HG03354 (cell line): ENCODE measurements around the gene CCL22.
"Not testable (repeated sequence)": the region's sequence is repeated elsewhere in the genome, so short reads cannot be mapped to it uniquely, and the experiment has no call there.

Experiments
- ATAC-seq: cut with Tn5 transposase; IDR thresholded peaks from one replicate; pipeline ENCODE4 v1.9.1; 2021; ENCODE audit warnings: mild to moderate bottlenecking; ENCODE audit not compliant: unreplicated experiment, poor library complexity, severe bottlenecking

The CCL22 gene

DNA sequence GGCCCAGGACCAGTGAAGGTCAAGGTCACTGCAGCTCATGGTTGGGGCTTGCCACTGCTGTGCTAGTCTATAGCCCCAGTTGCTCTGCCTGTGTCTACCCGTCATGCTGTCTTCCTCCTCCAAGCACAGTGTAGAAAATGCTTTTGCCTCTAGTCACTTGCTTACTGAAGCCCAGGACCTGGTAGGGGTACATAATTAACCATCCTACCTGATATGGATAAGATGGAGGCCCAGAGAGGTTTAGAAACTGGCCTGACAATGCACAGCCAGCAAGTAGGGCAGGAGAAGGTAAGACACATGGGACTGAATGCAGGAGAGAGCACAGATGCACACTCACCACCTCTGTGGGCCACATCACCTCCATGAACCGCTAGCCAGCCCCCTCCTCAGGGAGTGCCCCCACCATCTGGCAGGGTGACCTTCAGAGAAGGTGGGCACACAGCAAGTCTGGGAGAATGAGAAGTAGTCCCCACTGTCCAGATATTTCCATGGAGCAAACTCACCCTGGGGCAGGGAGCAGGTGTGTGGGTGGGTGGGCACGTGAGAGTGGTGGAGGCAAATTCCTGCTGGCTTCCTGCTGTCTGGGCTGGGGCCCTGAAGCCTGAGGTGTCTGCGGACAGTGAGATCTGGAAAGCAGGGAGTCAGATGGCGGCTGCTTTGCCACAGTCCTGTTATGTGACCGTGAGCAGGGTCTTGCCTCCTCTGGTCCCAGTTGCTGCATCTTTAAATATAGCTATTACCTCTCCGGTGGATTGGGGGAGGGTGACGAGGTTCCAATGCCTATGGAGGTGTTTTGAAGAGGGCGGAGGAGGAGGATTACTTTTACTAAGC is 14.7 kb downstream of the CCL22 start:
- ATAC-seq, result no peak

DNA sequence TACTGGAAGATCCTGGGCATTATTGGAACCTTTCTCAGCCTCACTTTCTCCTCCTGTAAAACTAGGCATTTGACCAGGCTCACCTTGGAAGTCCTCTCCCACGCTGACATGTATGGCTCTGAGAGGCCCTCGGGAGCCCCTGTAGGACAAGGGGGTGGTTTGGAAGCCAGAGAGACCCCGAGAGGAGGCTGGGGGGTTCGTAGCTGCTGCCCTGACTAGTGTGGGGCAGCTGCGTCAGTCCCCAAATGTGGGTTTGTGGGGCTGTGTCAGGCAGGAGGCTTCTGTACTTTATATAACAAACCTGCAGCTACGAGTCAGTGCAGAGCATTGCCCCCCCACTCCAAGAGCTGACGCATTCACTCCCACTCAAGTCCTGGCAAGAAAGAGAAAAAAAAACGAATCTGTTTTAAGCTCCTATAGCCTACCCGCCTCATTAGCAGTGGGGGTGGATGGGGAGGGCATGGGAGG is 15.5 kb downstream of the CCL22 start:
- ATAC-seq, result no peak

DNA sequence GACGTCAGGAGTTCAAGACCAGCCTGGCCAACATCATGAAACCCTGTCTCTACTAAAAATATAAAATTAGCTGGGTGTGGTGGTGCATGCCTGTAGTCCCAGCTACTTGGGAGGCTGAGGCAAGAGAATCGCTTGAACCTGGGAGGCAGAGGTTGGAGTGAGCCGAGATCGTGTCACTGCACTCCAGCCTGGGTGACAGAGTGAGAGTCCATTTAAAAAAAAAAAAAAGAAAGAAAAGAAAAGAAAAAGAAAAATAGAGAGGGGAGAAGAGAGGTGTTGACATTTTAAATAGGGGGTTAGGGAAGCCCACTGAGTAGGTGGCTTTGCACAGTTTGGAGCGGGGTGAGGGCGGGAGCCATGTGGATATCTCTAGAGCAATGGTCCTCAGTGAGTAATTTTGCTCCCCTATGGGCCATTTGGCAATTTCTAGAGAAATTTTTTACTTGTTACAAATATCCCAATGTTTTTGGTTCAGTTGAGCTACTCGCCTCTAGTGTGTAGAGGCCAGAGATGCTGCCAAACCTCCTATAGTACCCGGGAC is 16.4 kb downstream of the CCL22 start:
- not testable (repeated sequence) for ATAC-seq

DNA sequence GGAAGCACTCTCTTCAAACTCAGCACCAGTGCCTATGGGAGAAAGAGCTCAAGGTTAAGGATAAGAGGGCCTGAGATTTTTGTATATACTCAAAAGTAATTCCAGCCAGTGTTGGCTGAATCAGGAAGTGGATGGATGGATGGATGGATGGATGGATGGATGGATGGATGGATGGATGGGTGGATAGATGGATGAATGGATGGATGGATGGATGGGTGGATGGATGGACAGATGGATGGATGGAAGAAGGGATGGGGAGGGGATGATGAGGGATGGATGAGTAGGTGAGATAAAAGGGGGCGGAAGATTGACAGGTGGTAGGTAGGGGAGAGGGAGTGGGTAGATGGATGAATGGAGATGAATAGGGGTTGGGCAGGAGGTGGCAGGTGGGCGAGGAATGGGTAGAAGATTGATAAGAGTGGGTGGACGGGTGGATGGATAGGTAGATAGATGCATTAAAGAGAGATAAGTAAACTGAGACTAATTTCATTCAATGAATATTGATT is 17.8 kb downstream of the CCL22 start:
- ATAC-seq, result no peak

DNA sequence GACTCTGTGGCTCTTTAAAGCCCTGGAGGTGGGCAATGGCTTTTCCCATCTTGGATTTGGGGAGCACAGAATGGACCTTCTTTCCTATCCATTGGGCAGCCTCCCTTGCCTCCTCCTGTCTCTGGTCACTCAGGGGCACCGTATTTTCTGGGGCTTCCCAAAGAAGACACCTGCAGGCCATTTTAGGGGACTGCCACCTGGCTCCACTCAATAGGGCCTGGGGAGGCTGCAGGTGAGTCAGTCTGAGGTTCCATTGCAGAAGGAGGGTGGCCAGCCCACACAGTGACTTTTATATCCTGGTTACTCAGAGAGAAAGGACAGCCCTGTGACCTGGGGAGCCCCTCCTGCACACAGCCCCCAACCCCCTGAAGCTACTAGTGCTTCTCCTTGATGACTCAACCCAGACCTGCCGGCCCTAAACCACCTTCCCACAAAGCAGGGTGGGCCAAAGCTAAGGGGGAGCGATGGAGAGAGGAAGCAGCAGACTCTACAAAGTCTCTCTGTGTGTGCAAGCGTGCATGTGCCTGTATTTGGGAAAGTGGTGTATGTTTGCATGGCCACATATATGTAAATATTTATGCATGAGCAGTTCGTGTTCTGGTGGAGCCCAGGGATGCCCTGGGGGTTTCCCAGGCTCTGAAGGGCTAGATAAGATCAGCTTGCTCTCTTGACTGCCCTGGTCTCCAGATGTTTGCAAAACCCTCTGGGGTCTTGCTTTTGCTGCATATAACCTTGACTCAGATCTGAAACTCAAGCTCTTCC is 18.7 kb downstream of the CCL22 start:
- peak; percentile 80 for ATAC-seq

DNA sequence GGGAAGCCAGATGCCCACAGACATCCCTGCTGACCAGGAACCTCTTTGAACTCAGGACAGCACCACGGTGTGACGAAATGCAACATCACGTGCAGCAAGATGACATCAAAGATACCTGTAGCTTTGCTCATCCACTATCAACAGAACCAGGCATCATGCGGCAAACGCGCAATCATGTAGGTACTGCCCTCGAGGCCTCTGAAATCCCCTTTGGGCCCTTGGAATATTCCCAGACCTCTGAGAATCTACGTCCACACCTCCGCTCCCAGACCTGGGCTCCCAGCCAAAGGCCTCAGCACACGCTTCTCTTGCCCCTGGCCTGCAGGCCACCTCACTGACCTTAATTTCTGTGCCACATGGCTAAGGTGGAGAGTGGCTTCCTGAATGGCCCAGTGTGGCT is 21.0 kb downstream of the CCL22 start:
- no peak for ATAC-seq

DNA sequence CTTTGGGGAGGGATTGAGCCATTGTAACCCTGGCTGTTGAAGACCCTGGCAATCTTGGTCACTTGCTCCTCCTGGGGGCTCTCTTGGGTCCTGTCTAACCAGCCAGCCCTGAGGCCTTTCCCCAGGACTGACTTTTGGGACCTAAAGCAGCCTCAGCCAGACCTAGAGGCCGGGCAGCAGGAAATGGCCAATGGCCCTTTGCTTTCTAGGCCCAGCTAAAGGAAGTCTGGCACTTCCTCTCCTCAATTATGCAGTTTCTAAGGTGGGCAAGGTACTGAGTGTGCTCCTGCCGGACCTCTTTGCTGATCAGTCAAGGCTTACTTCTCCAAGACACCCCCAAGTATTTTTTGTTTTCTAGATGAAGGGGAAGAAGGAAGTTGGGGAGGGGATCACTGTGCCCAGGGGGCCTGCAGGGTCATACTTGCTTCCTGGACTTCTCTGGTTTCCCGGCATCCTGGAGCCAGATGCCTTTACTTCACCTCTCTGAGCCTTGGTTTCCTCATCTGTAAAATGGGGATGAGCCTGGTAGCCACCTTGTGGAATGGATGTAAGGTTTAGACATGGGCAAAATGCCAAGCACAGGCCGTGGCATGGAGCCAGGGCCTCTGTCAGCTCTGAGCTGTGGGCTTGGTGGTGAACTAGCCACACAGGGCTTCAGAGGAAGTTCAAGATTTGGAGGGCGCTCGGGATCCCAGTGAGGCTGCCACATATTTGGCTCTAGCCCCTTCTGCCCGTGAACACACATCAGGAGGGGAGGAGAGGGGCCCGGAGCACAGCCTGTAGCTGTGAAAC is 22.3 kb downstream of the CCL22 start:
- ATAC-seq, result no peak

DNA sequence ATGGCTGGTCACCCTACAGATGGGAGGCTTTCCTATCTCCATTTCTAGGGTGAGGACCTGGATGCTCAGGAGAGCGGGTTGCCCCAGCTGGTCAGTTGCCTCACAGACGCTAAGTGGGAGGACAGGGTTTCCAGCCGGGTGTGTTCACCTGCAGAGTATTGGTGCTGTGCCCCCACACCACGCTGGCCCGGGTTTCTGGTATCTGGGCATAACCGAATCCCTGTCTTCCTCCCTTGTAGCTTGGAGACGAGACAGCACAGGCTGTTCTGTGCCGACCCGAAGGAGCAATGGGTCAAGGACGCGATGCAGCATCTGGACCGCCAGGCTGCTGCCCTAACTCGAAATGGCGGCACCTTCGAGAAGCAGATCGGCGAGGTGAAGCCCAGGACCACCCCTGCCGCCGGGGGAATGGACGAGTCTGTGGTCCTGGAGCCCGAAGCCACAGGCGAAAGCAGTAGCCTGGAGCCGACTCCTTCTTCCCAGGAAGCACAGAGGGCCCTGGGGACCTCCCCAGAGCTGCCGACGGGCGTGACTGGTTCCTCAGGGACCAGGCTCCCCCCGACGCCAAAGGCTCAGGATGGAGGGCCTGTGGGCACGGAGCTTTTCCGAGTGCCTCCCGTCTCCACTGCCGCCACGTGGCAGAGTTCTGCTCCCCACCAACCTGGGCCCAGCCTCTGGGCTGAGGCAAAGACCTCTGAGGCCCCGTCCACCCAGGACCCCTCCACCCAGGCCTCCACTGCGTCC is 23.4 kb downstream of the CCL22 start:
- ATAC-seq, result no peak

DNA sequence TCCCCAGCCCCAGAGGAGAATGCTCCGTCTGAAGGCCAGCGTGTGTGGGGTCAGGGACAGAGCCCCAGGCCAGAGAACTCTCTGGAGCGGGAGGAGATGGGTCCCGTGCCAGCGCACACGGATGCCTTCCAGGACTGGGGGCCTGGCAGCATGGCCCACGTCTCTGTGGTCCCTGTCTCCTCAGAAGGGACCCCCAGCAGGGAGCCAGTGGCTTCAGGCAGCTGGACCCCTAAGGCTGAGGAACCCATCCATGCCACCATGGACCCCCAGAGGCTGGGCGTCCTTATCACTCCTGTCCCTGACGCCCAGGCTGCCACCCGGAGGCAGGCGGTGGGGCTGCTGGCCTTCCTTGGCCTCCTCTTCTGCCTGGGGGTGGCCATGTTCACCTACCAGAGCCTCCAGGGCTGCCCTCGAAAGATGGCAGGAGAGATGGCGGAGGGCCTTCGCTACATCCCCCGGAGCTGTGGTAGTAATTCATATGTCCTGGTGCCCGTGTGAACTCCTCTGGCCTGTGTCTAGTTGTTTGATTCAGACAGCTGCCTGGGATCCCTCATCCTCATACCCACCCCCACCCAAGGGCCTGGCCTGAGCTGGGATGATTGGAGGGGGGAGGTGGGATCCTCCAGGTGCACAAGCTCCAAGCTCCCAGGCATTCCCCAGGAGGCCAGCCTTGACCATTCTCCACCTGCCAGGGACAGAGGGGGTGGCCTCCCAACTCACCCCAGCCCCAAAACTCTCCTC is 24.1 kb downstream of the CCL22 start:
- no peak for ATAC-seq

DNA sequence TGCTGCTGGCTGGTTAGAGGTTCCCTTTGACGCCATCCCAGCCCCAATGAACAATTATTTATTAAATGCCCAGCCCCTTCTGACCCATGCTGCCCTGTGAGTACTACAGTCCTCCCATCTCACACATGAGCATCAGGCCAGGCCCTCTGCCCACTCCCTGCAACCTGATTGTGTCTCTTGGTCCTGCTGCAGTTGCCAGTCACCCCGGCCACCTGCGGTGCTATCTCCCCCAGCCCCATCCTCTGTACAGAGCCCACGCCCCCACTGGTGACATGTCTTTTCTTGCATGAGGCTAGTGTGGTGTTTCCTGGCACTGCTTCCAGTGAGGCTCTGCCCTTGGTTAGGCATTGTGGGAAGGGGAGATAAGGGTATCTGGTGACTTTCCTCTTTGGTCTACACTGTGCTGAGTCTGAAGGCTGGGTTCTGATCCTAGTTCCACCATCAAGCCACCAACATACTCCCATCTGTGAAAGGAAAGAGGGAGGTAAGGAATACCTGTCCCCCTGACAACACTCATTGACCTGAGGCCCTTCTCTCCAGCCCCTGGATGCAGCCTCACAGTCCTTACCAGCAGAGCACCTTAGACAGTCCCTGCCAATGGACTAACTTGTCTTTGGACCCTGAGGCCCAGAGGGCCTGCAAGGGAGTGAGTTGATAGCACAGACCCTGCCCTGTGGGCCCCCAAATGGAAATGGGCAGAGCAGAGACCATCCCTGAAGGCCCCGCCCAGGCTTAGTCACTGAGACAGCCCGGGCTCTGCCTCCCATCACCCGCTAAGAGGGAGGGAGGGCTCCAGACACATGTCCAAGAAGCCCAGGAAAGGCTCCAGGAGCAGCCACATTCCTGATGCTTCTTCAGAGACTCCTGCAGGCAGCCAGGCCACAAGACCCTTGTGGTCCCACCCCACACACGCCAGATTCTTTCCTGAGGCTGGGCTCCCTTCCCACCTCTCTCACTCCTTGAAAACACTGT is 25.0 kb downstream of the CCL22 start:
- no peak for ATAC-seq

DNA sequence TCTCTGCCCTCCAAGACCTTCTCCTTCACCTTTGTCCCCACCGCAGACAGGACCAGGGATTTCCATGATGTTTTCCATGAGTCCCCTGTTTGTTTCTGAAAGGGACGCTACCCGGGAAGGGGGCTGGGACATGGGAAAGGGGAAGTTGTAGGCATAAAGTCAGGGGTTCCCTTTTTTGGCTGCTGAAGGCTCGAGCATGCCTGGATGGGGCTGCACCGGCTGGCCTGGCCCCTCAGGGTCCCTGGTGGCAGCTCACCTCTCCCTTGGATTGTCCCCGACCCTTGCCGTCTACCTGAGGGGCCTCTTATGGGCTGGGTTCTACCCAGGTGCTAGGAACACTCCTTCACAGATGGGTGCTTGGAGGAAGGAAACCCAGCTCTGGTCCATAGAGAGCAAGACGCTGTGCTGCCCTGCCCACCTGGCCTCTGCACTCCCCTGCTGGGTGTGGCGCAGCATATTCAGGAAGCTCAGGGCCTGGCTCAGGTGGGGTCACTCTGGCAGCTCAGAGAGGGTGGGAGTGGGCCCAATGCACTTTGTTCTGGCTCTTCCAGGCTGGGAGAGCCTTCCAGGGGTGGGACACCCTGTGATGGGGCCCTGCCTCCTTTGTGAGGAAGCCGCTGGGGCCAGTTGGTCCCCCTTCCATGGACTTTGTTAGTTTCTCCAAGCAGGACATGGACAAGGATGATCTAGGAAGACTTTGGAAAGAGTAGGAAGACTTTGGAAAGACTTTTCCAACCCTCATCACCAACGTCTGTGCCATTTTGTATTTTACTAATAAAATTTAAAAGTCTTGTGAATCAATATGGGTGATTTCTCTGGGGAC is 25.9 kb downstream of the CCL22 start:
- no peak for ATAC-seq

DNA sequence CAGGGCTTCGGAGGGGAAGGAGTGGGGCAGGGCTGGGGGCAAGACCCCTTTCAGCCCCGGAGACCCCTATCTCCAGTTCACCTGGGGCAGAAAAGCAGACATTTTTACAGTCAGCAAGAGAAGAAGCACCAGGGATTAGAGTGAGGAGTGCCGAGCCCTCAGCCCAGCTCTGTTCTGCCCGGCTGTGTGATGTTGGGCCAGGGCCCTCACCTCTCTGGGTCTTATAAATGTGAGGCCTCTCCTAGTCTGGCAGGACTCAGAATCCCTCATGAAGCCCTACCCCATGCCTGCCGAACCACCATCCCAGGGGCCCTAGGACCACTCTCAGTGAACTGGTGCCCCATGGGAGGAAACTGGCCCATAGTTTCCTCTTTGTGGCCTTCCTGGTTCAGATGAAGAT is 26.5 kb downstream of the CCL22 start:
- ATAC-seq, result no peak

DNA sequence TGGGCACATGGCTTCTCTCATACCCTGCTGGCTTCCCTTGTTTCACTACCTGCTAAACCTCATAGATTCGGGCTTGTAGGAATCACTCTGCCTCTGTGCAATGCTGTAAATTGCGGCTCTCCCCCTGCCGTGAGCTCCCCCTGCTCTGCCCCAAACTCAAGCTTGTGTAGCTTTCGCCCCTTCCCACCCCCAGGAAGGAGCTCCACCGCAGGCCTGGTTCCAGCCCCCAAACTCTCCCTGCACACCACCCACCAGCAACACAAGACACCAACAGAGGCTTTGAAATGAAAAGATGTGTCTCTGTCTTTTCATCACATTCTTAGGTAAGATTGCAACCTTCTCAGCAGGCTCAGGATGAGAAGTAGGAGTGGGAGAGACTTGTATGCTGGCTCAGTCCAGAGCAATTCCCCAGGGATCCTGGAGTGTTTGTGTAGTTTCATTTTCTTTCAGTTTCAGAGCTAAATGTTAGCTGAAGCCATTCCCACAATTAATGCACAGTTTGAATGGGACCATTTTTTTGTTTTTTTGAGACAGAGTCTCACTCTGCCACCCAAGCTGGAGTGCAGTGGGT is 27.9 kb downstream of the CCL22 start:
- no peak for ATAC-seq

DNA sequence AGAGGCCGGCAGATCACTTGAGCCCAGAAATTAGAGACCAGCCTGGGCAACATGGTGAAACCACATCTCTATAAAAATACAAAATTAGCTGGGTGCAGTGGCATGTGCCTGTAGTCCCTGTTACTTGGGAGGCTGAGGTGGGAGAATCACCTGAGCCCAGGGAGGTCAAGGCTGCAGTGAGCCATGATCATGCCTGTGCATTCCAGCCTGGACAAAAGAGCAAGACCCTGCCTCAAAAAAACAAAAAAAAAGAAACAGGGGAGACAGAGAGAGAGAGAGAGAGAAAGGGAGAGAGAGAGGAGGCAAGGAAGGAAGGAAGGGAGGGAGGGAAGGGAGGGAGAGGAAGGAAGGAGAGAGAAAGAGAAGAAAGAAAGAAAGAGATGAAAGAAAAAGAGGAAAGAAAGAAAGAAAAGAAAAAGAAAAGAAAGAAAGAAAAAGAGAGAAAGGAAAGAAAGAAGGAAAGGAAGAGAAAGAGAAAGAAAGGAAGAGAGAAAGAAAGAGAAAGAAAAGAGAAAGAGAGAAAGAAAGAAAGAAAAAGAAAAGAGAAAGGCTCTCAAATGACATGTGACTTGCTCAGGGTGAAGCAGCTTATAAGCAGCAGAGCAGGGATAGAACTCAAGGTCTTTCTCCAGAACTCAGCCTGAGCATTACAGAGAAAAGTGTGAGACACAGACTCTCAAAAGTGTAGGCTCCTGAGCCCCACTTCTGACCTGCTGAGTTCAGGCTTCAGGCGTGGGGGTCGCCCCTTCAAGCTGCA is 29.2 kb downstream of the CCL22 start:
- no peak for ATAC-seq

DNA sequence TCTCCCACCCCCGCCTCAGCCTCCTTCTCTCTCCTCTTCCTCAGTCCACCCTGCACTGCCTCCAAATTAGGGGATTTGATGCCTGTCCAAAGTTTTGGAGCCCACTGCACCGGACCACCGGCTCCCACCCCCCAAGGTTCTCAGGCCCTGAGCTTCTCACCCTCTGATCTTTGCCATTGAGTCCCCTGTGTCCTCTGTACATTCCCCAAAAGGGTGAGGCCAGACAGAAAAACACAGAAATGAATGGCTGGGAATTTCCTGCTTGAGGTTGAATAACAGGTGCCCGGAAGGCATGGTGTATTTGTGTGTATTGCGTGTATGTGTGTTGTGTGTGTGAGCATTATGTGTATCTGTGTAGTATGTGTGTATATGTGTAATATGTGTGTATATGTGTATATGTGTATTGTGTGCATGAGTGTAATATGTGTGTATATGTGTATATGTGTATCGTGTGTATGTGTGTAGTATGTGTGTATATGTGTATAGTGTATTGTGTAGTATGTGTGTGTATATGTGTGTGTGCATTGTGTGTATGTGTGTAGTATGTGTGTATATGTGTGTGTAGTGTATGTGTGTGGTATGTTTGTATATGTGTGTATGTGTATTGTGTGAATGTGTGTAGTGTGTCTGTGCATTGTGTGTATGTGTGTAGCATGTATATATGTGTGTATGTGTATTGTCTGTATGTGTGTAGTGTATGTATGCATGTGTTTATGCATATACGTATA is 29.9 kb downstream of the CCL22 start:
- ATAC-seq, result no peak
